MCF 10A (cell line): ENCODE data around the gene UBTD1. TPM values are rescaled to one million over a fixed set of nuclear protein-coding genes. Genes with fewer than 3 reads are reported as not detected.
A peak's percentile ranks its signal among the peaks of the same experiment; 100 is the strongest.

Experiments used
- BruUV-seq: library from RNA; stranded (reverse); fragments of 400-500 nt; replicated peaks from 2 replicates; lab custom pipeline; 2021; lab: Mats Ljungman, UMichigan
- CTCF ChIA-PET: fragments of 300-600 bp; sonication (Branson Sonifier 250); formaldehyde crosslinking; extraction: SDS; loops from one replicate; lab custom pipeline; 2021; ENCODE audit warnings: antibody characterized with exemption, inconsistent platforms; lab: Yijun Ruan, JAX
- POLR2A ChIA-PET: fragments of 300-600, 350-650 bp; sonication (Branson Sonifier 250); formaldehyde crosslinking; extraction: SDS; loops from one replicate; lab custom pipeline; 2020; ENCODE audit warnings: antibody characterized with exemption, inconsistent platforms; lab: Yijun Ruan, JAX
- DNase-seq: peaks from one replicate; pipeline ENCODE4 v3.0.0-alpha.2; 2018; ENCODE audit not compliant: unreplicated experiment
- H3K27ac Mint-ChIP-seq: one replicate; pipeline ENCODE4 v1.8.0; 2022; ENCODE audit warnings: mild to moderate bottlenecking, low read depth, mixed read lengths; ENCODE audit not compliant: unreplicated experiment
- H3K27me3 Mint-ChIP-seq: one replicate; pipeline ENCODE4 v1.8.0; 2022; ENCODE audit warnings: mixed read lengths; ENCODE audit not compliant: insufficient read depth, unreplicated experiment
- H3K36me3 Mint-ChIP-seq: one replicate; pipeline ENCODE4 v1.8.0; 2022; ENCODE audit warnings: mild to moderate bottlenecking, moderate library complexity, mixed read lengths; ENCODE audit not compliant: insufficient read depth, unreplicated experiment
- H3K4me1 Mint-ChIP-seq: one replicate; pipeline ENCODE4 v1.8.0; 2022; ENCODE audit warnings: mixed read lengths; ENCODE audit not compliant: insufficient read depth, unreplicated experiment
- H3K4me3 Mint-ChIP-seq: one replicate; pipeline ENCODE4 v1.8.0; 2022; ENCODE audit warnings: mild to moderate bottlenecking, moderate library complexity, mixed read lengths; ENCODE audit not compliant: unreplicated experiment
- H3K9me3 Mint-ChIP-seq: one replicate; pipeline ENCODE4 v1.8.0; 2022; ENCODE audit warnings: mixed read lengths; ENCODE audit not compliant: unreplicated experiment
- intact Hi-C: fragments of 100-400 bp; cut with micrococcal nuclease; formaldehyde crosslinking; loops from 2 replicates; pipeline ENCODE4 v1.14.1; 2022
- total RNA-seq: library from RNA; stranded (reverse); gene quantifications from 2 replicates; pipeline ENCODE4 v1.2.3, GENCODE V29; 2022
- TF ChIP-seq, protein P1 (sequence below): fragments of 200-600 bp; IDR thresholded peaks from one replicate; pipeline ENCODE4 v1.8.0; 2022; ENCODE audit warnings: antibody characterized with exemption, mild to moderate bottlenecking; ENCODE audit not compliant: unreplicated experiment

Gene UBTD1
- total RNA-seq, 1 experiment from 2014 or later: 7.2 TPM

DNA sequence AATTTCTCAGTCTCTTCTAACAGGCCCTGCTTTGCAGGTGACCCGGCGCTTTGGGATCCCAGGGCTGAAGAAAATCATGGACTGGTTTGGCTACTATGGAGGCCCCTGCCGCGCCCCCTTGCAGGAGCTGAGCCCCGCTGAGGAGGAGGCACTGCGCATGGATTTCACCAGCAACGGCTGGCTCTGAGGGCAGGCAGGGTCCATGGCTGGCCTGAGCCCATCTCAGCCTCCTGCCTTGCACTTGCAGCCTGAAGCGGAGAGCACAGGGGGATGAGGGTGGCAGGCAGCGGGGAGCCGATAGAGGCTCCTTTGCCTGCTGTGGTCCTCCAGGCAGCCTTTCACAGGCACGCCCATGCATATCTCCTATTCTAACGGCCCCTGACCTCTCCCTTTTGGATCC lies 112.7 kb downstream of the UBTD1 start:
- Mint-ChIP-seq H3K36me3 (peaks cover 5% of the 10 kb centered on the region), H3K27me3 (no peaks in the 10 kb centered on the region), H3K27ac (peak overlapping the region; percentile 63), H3K4me3 (no peak overlapping the region), H3K4me1 (peaks cover 12% of the 10 kb centered on the region), H3K9me3 (no peaks in the 10 kb centered on the region)
- intact Hi-C loops: no loop called here
- DNase-seq: no peak
- CTCF ChIA-PET: interaction anchor here (0.6 to 14.4 kb wide), 18 partner anchors 12 to 205 kb away, joined by 3 to 373 read pairs (median 8); partner anchors contain the start of gene ANKRD2
- POLR2A ChIA-PET: interaction anchor here (0.9 to 8.1 kb wide), 10 partner anchors 15 to 198 kb away, joined by 3 to 184 read pairs (median 6); partner anchors contain the start of genes ANKRD2 and AVPI1
- TF ChIP-seq, protein P1, sequence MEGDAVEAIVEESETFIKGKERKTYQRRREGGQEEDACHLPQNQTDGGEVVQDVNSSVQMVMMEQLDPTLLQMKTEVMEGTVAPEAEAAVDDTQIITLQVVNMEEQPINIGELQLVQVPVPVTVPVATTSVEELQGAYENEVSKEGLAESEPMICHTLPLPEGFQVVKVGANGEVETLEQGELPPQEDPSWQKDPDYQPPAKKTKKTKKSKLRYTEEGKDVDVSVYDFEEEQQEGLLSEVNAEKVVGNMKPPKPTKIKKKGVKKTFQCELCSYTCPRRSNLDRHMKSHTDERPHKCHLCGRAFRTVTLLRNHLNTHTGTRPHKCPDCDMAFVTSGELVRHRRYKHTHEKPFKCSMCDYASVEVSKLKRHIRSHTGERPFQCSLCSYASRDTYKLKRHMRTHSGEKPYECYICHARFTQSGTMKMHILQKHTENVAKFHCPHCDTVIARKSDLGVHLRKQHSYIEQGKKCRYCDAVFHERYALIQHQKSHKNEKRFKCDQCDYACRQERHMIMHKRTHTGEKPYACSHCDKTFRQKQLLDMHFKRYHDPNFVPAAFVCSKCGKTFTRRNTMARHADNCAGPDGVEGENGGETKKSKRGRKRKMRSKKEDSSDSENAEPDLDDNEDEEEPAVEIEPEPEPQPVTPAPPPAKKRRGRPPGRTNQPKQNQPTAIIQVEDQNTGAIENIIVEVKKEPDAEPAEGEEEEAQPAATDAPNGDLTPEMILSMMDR: no peak
- BruUV-seq: no TSS peak

DNA sequence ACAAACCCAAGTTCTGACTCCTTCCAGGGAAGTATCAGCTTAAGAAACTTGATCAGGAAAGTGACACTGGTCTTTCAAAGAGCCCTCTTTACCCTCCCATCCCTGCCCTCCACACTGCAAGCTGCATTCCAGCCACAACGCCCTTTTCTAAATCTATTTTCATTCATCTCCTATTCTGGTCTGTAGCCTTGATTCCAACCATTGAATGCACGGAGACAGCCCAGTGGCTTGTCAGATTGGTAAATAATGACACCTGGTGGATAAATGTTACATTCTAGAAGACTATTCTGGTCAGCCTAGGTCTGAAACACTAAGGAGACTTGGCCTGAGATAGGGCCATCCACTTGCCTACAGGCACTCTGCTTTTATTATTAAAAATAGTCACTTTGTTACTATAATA lies 113.7 kb downstream of the UBTD1 start:
- POLR2A ChIA-PET: interaction anchor here (0.8 to 8.1 kb wide), 15 partner anchors 13 to 199 kb away, joined by 3 to 184 read pairs (median 4); partner anchors contain the start of genes ANKRD2 and UBTD1
- no TSS peak for BruUV-seq
- intact Hi-C loops: loop anchor here (1.0 kb wide), 4 partner anchors 40 to 205 kb away; partner anchors contain the start of gene ANKRD2

DNA sequence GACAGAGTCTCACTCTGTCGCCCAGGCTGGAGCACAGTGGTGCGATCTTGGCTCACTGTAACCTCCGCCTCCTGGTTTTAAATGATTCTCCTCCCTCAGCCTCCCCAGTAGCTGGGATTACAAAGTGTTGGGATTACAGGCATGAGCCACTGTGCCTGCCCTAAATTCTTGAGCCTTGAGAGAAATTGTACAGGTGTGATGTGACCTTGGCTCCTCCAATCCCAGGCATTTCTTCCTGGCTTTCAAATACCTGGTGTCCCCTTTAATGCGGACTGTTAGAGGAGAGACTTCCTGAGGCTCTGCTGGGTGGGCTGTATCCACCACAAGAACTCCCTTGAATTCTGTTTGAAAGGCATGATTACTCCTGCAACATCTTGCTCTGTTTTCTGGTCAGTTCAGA lies 119.6 kb downstream of the UBTD1 start:
- H3K27ac Mint-ChIP-seq: no peak overlapping the region

More for the DNA sequence above, 113.7 kb downstream of the UBTD1 start:
- H3K27ac Mint-ChIP-seq: no peak overlapping the region
- peak; percentile 74 for DNase-seq
- no peaks in the 10 kb centered on the region for H3K9me3 Mint-ChIP-seq
- no peak overlapping the region for H3K4me3 Mint-ChIP-seq
- CTCF ChIA-PET: interaction anchor here (0.6 to 14.4 kb wide), 39 partner anchors 11 to 210 kb away, joined by 3 to 373 read pairs (median 5); partner anchors contain the start of genes ANKRD2, HOGA1, MMS19 and UBTD1
- peaks cover 12% of the 10 kb centered on the region for H3K4me1 Mint-ChIP-seq
- no peaks in the 10 kb centered on the region for H3K27me3 Mint-ChIP-seq
- peaks cover 5% of the 10 kb centered on the region for H3K36me3 Mint-ChIP-seq
- TF ChIP-seq, protein P1: peak; percentile 48

DNA sequence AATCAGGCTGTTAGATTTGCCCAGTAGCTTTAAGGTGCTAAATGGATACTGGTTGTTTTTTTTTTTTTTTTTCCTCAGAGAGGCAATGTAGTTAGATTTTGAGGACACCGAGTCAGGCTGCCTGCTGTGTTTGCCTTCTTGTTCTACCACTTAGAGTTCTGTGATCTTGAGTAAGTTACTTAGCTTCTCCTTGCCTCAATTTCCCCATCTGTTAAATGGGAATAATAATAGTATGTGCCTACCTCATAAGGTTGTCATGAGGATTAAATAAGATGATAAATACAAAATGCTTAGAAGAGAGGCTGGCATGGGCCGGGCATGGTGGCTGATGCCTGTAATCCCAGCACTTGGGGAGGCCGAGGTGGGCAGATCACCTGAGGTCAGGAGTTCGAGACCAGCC lies 120.0 kb downstream of the UBTD1 start:
- no peak for DNase-seq
- intact Hi-C loops: no loop called here
- POLR2A ChIA-PET: no interaction called here
- no peaks in the 10 kb centered on the region for H3K4me1 Mint-ChIP-seq
- no peak overlapping the region for H3K4me3 Mint-ChIP-seq
- TF ChIP-seq, protein P1: no peak
- H3K36me3 Mint-ChIP-seq: peaks cover 6% of the 10 kb centered on the region
- CTCF ChIA-PET: interaction anchor here (0.7 to 14.4 kb wide), 3 partner anchors 9 to 142 kb away, joined by 3 to 373 read pairs (median 3); partner anchors contain the start of gene ANKRD2
- BruUV-seq: no TSS peak
- H3K27me3 Mint-ChIP-seq: no peaks in the 10 kb centered on the region
- no peaks in the 10 kb centered on the region for H3K9me3 Mint-ChIP-seq
- no peak overlapping the region for H3K27ac Mint-ChIP-seq

More for the DNA sequence above, 119.6 kb downstream of the UBTD1 start:
- H3K36me3 Mint-ChIP-seq: peaks cover 9% of the 10 kb centered on the region
- TF ChIP-seq, protein P1: no peak
- no peaks in the 10 kb centered on the region for H3K4me1 Mint-ChIP-seq
- POLR2A ChIA-PET: no interaction called here
- CTCF ChIA-PET: interaction anchor here (0.5 to 14.4 kb wide), 4 partner anchors 9 to 1833 kb away, joined by 3 to 373 read pairs (median 104); partner anchors contain the start of gene ANKRD2
- no TSS peak for BruUV-seq
- no peaks in the 10 kb centered on the region for H3K9me3 Mint-ChIP-seq
- H3K4me3 Mint-ChIP-seq: no peak overlapping the region
- intact Hi-C loops: no loop called here
- no peaks in the 10 kb centered on the region for H3K27me3 Mint-ChIP-seq
- no peak for DNase-seq

Other genes with a start within 250 kb of the UBTD1 start
- 10.6 and 11.7 TPM in 2 replicates for gene ARHGAP19, start 206.3 kb upstream of the UBTD1 start, total RNA-seq
- gene FRAT1, start 179.7 kb upstream of the UBTD1 start, total RNA-seq: 1.9 and 2.1 TPM in 2 replicates
- gene FRAT2, start 164.2 kb upstream of the UBTD1 start, total RNA-seq: 9.0 and 11.4 TPM in 2 replicates
- 66.1 and 86.7 TPM in 2 replicates for gene RRP12, start 97.6 kb upstream of the UBTD1 start, total RNA-seq
- gene PGAM1, start 72.7 kb upstream of the UBTD1 start, total RNA-seq: 235 and 248 TPM in 2 replicates
- gene EXOSC1, start 52.9 kb upstream of the UBTD1 start, total RNA-seq: 56.5 and 62.3 TPM in 2 replicates
- gene ZDHHC16, start 52.7 kb upstream of the UBTD1 start, total RNA-seq: 44.9 and 48.0 TPM in 2 replicates
- gene MMS19, start 502 bp upstream of the UBTD1 start, total RNA-seq: 67.0 and 67.2 TPM in 2 replicates
- gene ANKRD2, start 73.9 kb downstream of the UBTD1 start, total RNA-seq: 1.8 and 5.8 TPM in 2 replicates
- 0.88 and 1.7 TPM in 2 replicates for gene HOGA1, start 85.5 kb downstream of the UBTD1 start, total RNA-seq
- gene C10orf62, start 90.8 kb downstream of the UBTD1 start, total RNA-seq: 0.26 TPM in 1 of 2 replicates, not detected in the other
- gene MORN4, start 134.6 kb downstream of the UBTD1 start, total RNA-seq: 14.2 and 14.5 TPM in 2 replicates
- gene PI4K2A, start 141.7 kb downstream of the UBTD1 start, total RNA-seq: 23.5 and 26.6 TPM in 2 replicates
- 276 and 305 TPM in 2 replicates for gene AVPI1, start 188.3 kb downstream of the UBTD1 start, total RNA-seq
- gene MARVELD1, start 214.8 kb downstream of the UBTD1 start, total RNA-seq: 51.0 and 54.9 TPM in 2 replicates
- gene ZFYVE27, start 238.2 kb downstream of the UBTD1 start, total RNA-seq: 25.7 and 28.7 TPM in 2 replicates